Astrocyte of the spinal cord (primary cell): Measurements from ENCODE around the gene TEKT2.

Experiments used
- DNase-seq: peaks from one replicate; pipeline ENCODE4 v3.0.0; 2011; ENCODE audit warnings: low read depth, low spot score
- H3K4me3 ChIP-seq: 2 replicates; pipeline ENCODE4 v1.5.1; 2011; ENCODE audit warnings: low read depth, mild to moderate bottlenecking, low read length, moderate library complexity
- CTCF ChIP-seq: IDR thresholded peaks from 2 replicates; pipeline ENCODE4 v1.5.1; 2012; ENCODE audit warnings: low read depth, mild to moderate bottlenecking, low read length, inconsistent platforms
- in situ Hi-C: cut with HindIII; loops from 2 replicates; pipeline ENCODE4 v1.10.0; 2017; ENCODE audit warnings: low sequenced_read_pairs

The TEKT2 gene

GRCh38 chr1:36080801-36081200 lies 3.1 kb upstream of the TEKT2 start:
- TF ChIP-seq CTCF = no peak
- in situ Hi-C loops = no loop called here
- no peak overlapping the region for H3K4me3 ChIP-seq
- DNase-seq = no peak

GRCh38 chr1:36081926-36082485 lies 1.9 kb upstream of the TEKT2 start:
- in situ Hi-C loops = no loop called here
- DNase-seq = no peak
- no peak for TF ChIP-seq CTCF
- H3K4me3 ChIP-seq = no peak overlapping the region

- no peak for TF ChIP-seq CTCF
- no peak overlapping the region for H3K4me3 ChIP-seq
- in situ Hi-C loops = no loop called here
- DNase-seq = no peak
These were observed 675 bp upstream of the TEKT2 start for GRCh38 chr1:36083219-36083618.

- in situ Hi-C loops = no loop called here
- peak; percentile 10 for DNase-seq
- peak overlapping the region; percentile 48 for H3K4me3 ChIP-seq
- peak; percentile 15 for TF ChIP-seq CTCF
These were observed 712 bp downstream of the TEKT2 start for GRCh38 chr1:36084497-36085115.

- in situ Hi-C loops = no loop called here
- TF ChIP-seq CTCF = no peak
- DNase-seq = no peak
- no peak overlapping the region for H3K4me3 ChIP-seq
These were observed 1.2 kb downstream of the TEKT2 start for GRCh38 chr1:36085126-36085525.

- in situ Hi-C loops = no loop called here
- no peak for DNase-seq
- TF ChIP-seq CTCF = no peak
- no peak overlapping the region for H3K4me3 ChIP-seq
These were observed 2.0 kb downstream of the TEKT2 start for GRCh38 chr1:36085686-36086526.
